ENCODE results near the gene UCHL5.
"Not testable (repeated sequence)": the region's sequence is repeated elsewhere in the genome, so short reads cannot be mapped to it uniquely, and the experiment has no call there.

Gene UCHL5

DNA sequence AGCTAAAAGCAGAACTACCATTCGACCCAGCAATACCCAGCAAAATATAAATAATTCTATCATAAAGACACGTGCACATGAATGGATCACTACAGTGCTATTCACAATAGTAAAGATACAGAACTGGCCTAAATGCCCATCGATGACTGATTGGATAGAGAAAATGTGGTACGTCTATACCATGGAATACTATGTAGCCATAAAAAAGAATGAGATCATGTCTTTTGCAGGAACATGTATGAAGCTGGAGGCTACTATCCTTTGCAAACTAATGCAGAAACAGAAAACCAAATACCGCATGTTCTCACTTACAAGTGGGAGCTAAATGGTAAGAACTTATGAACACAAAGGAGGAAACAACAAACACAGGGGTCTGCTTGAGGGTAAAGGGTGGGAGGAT, 53.4 kb downstream of the UCHL5 start:
- DNase-seq: no peak

DNA sequence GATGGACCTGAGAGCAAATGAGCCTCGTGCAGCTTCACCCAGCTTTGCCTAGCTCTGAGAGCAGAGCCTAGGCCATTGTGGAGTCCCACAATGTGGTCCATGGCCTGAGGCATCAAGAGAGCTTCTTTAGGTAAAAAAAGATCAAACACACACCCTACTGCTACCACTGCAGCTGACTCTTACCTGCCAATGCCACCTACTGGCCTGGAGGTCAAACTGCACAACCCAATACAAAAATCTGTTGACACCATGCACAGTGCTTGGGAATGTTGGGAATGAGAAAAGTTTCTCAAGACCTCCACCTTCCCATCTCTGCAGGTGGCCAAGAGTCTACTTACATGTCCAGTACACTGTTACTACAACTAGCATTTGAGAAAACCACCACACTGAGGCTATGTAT, 60.6 kb downstream of the UCHL5 start:
- no peak for DNase-seq

DNA sequence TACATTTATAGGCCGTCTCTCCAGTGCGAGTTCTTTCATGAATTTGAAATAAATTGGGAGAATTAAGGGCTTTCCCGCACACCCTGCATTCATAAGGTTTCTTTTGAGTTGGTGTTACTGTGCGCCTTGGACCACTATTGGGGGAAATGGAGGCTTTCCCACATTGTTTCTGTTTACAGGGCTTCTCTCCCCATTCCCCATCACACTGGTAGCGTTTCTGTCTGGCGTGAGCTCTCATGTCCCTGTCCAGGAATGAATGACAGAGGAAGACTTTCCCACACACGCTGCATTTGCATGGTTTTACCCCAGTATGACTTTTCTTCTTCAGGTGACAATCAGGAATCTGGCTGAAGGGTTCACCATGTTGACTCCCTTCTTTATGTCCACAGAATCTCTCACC, 65.0 kb downstream of the UCHL5 start:
- no peak for DNase-seq

DNA sequence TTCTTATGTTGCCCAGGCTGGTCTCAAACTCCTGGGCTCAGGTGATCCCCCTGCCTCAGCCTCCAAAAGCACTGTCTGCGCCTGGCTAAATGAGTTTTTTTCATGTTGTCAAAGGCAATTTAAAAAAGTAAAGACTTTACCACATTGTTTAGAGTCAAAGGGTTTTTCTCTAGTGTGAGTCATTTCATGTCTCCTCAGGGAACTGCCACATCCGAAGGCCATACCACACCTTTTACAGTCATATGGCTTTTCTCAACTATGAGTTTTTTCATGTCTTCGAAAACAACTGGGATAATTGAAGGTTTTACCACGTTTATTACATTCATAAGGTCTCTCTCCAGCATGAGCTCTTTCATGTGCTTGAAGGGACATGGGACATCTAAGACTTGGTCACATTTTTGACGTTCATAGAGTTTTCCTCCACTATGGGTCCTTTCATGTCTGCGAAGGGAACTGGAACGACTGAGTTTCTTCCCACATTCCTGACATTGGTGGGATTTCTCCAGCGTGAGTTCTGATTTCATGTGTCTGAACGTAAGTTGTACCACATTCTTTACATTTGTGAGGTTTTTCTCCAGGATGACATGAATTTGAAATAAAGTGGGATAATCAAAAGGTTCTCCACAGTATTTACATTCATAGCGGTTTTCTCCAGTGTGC, 65.6 kb downstream of the UCHL5 start:
- peak; percentile 32 for DNase-seq

DNA sequence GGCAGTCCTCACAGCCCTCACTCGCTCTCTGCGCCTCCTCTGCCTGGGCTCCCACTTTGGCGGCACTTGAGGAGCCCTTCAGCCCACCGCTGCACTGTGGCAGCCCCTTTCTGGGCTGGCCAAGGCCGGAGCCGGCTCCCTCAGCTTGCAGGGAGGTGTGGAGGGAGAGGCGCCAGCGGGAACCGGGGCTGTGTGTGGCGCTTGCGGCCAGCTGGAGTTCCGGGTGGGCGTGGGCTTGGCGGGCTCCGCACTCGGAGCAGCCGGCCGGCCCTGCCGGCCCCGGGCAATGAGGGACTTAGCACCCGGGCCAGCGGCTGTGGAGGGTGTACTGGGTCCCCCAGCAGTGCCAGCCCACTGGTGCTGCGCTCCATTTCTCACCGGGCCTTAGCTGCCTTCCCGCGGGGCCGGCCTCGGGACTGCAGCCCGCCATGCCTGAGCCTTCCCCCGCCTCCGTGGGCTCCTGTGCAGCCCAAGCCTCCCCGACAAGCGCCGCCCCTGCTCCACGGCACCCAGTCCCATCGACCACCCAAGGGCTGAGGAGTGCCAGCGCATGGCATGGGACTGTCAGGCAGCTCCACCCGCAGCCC, 72.3 kb downstream of the UCHL5 start:
- DNase-seq: not testable (repeated sequence)

DNA sequence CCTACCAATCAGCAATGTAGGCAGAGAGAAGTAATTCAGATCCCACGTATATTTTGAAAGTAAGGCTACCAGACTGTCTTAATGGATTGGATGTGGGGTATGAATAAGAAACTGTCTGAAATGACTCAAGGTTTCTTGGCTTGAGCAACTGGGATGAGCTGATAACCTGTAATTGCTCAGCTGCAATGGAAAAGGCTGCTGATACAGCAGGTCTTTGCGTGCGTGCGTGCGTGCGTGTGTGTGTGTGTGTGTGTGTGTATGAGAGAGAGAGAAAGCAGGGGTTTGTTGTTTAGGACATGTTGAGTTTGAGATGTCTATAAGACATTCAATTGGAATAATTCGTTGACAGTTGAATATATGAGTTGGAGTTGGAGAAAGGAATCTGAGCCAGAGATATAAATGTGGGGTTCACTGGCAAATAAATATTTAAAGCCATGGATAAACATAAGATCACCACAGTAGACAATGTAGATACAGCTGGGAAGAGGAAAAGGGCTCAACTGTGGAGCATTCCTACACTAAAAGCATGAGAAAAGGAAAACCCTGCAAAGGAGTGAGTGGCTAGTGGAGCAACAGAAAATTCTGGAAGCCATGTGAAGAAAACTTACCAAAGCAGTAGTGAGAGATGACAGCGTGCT, 72.9 kb downstream of the UCHL5 start:
- peak; percentile 24 for DNase-seq

DNA sequence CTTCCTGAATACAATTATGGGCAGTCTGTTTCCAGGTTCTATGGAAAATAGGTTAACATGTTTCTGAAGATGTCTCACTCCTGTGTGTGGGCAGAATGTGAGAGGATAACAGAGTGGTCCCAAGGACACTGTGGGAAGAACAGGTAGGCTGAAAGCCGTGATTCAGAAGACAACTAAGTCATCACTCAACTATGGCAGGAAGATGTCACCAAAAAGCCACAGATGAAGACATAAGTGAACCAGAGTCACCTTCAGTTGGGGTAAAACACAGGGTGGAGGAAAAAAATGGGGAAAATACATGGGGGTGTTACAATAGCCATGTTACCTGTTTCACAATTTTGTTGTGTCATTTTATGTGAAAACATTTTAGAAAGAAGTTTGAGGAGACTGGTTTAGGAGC, 75.1 kb downstream of the UCHL5 start:
- DNase-seq: no peak

DNA sequence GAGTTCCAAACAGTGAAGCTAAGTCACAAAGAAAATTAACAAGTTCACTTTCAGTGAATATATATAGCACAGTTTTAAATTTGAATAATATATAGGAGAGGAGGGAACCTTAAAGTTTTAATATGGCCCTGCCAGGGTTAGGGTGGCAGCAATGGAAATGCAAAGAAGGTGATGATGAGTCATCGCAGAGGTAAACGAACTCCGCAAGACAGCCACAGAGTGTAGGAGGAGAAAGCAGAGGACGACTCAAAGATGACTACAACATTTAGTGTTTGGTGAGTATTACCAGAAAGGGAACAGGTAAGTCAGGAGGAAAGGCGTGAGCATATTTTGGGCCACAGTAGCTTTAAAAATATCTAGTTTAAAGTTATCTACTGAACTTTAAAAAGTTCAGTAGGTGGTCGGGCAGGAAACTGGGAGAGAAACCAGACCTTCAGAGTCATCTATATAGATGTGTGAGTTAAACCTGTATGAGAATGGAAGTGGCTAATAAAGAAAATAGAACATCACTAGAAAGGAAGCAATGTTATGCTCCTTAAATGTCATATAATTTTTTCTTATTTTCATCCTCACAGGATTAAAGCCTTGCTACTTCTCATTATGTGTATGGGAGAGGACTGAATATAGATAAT, 75.7 kb downstream of the UCHL5 start:
- no peak for DNase-seq

DNA sequence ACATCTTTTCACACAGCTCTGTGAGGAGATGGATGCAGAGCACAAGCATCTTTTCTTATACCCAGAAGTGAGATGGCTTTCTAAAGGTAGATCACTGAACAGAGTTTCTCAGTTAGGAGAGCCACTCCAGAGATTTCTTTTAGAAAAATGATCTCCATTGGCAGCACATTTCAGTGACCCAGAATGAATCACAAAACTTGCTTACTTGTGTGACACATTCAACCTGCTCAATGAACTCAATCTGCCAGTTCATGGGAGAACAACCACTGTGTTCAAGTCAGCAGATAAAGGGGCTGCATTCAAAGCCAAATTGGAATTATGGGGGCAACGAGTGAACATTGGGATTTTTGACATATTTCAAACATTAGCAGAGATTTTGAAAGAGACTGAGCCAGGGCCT, 78.3 kb downstream of the UCHL5 start:
- DNase-seq: no peak

DNA sequence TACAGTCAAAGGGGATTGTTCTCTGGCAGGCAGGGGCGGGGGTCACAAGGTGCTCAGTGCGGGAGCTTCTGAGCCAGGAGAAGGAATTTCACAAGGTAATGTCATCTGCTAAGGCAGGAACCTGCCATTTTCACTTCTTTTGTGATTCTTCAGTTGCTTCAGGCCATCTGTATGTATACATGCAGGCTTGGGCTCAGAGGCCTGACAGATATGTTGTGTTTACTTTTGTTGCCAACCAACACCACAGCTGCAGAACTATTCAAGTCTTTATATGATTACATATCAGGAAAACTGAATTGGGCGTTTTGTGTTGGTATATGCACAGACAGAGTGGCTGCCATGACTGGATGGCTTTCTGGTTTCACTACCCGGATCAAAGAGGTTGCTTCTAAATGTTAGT, 78.8 kb downstream of the UCHL5 start:
- not testable (repeated sequence) for DNase-seq

DNA sequence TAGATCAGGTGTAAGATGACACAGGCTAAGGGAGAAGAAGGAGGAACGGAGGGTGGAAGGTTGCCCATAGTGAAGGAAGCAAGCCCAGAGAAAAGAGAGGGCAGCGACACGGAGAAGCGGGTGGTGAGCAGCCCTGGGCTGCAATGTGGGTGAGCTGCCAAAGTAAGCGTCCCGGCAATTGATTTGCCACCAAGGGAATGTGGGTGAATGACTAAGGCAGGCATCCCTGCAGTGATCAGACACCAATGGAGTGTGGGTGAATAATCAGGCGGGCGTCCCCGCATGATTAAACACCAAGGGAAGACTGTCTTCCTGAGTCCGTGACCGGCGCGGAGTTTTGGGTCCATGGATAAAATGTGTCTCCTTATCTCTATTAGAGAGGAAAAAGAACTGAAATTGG, 79.6 kb downstream of the UCHL5 start:
- DNase-seq: no peak

DNA sequence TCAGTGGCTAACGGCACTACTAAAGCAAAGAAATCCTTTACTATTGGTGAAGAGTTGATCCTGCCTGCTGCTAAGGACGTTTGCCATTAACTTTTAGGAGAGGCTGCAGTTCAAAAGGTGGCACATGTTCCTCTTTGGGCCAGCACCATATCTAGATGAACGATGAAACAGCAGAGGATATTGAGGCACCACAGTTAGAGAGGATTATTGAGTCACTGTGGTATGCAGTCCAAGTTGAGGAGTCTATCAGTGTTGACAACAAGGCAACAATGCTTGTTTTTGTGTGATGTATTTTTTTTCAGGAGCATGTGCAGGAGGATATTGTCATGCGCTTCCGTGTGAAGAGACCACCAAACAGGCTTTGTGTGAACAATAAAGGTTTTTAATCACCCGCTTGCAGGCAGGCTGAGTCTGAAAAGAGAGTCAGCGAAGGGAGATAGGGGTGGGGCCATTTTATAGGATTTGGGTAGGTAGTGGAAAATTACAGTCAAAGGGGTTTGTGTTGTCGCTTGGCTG, 80.9 kb downstream of the UCHL5 start:
- DNase-seq: no peak

DNA sequence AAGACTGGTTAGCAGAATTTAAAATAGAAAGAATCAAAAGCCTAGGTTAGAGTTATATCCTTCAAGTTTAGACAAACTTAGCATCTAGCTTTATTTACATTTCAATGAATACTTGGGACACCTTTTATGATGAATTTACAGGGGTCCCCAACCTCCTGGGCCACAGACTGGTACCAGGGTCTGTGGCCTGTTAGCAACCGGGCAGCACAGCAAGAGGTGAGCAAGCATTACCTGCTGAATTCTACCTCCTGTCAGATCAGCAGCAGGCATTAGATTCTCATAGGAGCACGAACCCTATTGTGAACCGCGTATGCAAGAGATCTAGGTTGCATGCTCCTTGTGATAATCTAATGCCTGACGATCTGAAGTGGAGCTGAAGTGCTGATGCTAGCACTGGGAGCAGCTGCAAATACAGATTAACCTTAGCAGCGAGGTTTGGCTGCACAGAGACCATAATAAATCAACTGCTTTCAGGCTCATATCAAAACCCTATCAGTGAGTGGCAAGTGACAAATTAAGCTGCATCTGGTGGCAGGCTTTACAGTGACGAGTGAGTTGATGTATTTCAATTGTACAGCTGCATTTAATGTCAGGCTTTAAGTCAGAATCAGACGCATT, 82.0 kb downstream of the UCHL5 start:
- no peak for DNase-seq

DNA sequence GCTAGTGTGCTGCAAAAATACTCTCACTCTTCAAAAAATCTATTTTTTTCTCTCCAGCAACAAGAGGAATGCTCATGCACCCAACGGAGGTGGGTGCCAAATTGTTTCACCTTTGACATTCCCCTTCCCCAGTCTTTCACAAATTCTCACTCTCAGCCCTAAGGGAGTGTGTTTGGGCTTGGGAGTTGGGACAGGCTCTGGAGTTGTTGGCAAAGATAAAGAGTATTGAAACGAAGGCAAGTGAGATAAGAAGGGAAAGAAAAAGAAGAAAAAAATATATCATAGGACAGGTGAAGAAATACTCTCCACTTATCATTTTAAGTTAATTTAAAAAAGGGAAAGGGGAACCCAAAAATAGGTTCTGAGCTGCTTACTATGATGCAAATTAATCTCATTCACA, 82.6 kb downstream of the UCHL5 start:
- DNase-seq: no peak

DNA sequence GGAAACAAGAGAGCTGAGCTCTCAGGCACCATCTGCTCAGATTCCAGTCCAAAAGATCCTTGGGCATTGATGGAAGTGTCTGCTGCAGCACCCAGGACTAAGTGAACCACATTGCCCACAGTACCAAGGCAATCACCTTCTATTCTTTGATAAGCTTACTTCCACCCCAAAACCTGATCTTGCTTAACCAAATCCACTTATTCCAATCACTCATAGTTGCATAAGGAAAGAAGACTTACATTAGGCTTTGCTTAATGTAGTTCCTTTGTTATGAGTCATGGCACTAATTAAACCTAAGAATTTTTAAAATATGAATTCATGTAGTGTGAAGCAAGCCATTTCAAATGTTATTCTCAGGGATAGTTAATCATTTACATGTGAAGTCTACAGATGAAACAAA, 84.5 kb downstream of the UCHL5 start:
- DNase-seq: peak; percentile 32

DNA sequence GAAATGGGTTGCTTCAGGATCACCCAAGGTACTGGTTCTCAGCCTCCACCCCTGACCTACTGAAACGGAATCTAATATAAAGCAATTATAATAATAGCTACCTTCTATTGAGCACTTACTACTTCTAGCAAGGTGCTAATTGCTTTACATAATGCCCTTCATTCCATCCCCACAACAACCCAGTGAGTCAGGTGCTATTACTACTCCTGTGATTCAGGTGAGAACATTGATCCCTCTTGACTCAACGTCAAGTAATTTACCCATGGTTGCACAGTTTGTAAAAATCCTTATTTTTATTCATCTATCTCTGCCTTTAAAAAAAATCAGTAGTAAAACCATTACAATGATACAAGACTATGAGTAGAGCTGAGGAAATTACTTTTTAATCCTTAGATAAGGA, 85.2 kb downstream of the UCHL5 start:
- DNase-seq: no peak

DNA sequence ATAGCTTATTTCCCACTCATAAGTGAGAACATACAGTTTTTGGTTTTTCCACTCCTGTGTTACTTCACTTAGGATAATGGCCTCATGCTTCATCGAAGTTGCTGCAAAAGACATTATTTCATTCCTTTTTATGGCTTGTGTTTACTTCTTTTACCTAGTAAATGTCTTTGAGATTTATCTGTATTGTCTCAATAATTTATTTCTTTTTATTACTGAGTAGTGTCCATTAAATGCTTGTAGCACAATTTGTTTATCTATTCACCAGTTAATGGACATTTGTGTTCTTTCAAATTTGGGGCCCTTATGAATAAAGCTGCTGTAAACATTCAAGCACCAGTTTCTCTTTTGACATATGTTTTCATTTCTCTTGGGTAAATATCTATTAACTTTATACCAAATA, 86.0 kb downstream of the UCHL5 start:
- DNase-seq: no peak

DNA sequence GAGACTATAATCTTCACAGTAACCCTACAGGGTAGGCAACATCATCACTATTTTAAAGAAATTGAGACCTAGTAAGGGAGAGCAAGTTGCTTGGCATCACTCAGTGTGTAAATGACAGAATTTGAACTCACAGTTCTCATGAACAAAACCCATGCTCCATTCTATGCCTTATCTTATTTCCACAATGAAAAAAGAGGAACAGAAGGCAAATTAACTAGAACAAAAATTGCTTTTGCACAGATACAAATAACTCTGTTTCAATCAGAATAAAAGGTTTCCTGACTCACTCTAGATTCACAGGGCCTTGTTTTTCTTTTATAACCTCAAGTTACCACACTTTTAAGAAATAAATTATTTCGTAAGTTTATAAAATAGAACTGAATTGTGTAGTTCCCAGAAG, 90.1 kb downstream of the UCHL5 start:
- no peak for DNase-seq

DNA sequence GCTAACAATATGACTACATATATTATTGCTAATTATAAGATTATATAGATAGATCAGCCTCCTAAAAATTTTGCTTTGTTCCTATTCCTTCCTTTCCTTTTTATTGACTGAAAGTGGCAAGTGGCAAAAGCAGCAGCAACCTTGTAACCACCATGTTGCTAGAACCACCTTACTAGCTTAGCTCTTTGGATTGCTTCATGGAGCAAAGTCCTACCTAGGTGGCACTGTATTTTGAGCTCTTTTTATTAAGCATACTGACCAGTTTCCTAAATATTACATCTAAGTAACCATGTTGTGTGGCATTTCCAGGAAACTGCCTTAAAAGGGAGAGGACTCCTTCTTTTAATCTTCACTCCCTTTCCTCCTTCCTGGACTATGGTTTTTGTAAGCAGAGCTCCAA, 90.8 kb downstream of the UCHL5 start:
- DNase-seq: no peak

DNA sequence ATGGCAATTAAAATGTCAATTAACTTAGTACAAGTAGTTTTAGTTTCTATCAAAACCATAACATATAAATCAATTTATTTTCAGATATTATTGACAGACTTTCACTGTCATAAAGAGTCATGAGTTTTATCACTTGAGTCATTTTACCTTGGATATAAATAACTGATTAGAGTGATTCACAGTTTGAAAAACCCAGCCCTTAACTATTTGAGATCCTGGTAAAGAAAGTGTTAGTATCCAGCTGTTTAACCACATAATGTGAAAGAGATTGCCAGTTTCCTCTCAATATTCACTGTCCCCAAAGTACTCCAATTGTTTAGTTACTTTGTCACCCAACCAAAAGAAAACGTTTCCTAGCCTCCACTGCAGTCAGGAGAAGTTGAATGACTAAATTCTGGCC, 91.3 kb downstream of the UCHL5 start:
- no peak for DNase-seq

DNA sequence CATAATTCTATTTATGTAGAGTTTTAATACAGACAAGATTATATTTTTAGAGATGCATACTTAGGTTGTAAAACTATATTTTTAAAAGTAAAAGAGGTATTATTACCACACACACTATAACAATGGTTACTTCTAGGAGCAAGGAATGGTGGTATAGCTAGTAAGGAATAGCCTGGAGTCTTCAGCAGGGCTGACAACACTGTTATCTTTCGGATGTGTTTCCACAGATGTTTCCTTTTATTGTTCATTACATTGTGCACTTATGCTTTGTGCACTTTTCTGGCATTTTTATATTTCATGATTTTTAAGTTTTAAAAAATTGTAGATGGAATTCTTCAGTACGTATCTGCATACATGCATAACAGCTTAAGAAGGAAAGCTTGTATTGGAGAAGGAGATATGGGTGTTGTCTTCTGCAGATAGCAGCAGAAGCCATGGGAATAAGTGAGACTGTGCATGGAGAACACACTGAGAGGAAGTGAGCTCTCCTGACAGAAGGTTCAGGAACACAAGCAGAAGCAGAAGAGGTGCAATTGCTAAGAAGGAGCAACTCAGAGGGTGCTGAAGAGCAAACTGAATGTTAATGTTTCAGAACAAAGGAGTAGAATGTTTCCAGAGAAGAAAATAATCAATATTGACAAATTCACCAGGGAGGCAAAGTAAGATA, 91.8 kb downstream of the UCHL5 start:
- DNase-seq: no peak

DNA sequence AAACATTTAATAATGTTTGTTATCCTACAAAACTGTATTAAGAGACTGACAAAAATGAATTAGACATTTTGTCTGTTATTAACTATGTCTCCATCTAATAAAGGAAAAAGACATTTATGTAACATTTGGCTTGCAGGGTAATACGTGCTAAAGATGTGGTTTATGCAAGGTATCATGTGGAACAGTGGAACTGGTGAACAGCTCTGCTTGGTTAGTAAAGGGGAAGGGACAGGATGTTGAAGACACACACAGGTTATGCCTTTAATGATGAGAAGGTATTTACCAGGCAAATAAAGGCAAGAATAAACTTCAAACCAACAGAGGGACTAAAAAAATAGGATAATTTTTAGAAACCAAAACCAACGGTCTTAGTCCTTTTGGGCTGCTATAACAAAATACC, 93.1 kb downstream of the UCHL5 start:
- DNase-seq: no peak

DNA sequence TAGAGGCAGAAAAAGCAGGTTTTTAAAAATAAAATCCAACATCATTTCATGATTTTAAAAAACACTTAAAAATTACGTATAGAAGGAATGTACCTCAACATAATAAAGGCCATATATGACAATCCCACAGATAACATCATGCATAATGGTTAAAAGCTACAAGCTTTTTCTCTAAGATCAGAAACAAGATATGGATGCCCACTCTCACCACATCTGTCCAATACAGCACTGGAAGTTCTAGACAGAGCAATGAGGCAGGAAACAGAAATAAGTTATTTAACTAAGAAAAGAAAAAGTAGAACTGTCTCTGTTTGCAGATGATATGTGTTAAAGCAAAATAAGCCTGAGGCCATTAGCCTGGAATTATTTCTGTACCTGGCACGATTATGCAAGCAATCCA, 96.3 kb downstream of the UCHL5 start:
- no peak for DNase-seq
